ENCODE data around the gene SETD1A.

GRCh38 chr16:30976486-30976885, 18.9 kb downstream of the SETD1A start:
- no peak for TF ChIP-seq POLR2AphosphoS5 (IDR thresholded peaks at IDR 0.05; ENCODE audit: low read depth, low read length)
- TF ChIP-seq TAF1 (IDR thresholded peaks at IDR 0.05; ENCODE audit: low read depth, low read length) = no peak
- no peak for TF ChIP-seq POLR2A (IDR thresholded peaks at IDR 0.05; ENCODE audit: low read depth, low read length)
- no peak for TF ChIP-seq SPI1 (IDR thresholded peaks at IDR 0.05; ENCODE audit: low read depth, low read length)
- no peak for TF ChIP-seq PAX5 (IDR thresholded peaks at IDR 0.05; ENCODE audit: insufficient read depth, low read length, severe bottlenecking)
- TF ChIP-seq POU2F2 (IDR thresholded peaks at IDR 0.05; ENCODE audit: low read depth, low read length) = no peak
